ENCODE measurements around the gene KCNJ9. TPM values are rescaled to one million over a fixed set of nuclear protein-coding genes. Genes with fewer than 3 reads are reported as not detected.

KCNJ9 gene
- total RNA-seq, 1 donor from 2014 or later = 0.19 TPM

GRCh38 chr1:160074865-160075264, 6.5 kb upstream of the KCNJ9 start:
- Mint-ChIP-seq H3K4me1 (peaks cover 8% of the 10 kb centered on the region), H3K36me3 (ENCODE audit: low read depth) (no peaks in the 10 kb centered on the region), H3K4me3 (no peak overlapping the region), H3K27me3 (ENCODE audit: low read depth) (peaks cover 80% of the 10 kb centered on the region), H3K9me3 (no peaks in the 10 kb centered on the region), H3K27ac (ENCODE audit: unreplicated experiment) (no peak overlapping the region)
- TF ChIP-seq, protein P1, sequence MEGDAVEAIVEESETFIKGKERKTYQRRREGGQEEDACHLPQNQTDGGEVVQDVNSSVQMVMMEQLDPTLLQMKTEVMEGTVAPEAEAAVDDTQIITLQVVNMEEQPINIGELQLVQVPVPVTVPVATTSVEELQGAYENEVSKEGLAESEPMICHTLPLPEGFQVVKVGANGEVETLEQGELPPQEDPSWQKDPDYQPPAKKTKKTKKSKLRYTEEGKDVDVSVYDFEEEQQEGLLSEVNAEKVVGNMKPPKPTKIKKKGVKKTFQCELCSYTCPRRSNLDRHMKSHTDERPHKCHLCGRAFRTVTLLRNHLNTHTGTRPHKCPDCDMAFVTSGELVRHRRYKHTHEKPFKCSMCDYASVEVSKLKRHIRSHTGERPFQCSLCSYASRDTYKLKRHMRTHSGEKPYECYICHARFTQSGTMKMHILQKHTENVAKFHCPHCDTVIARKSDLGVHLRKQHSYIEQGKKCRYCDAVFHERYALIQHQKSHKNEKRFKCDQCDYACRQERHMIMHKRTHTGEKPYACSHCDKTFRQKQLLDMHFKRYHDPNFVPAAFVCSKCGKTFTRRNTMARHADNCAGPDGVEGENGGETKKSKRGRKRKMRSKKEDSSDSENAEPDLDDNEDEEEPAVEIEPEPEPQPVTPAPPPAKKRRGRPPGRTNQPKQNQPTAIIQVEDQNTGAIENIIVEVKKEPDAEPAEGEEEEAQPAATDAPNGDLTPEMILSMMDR (conservative IDR thresholded peaks at IDR 0.05) = no peak
- no peak for DNase-seq (ENCODE audit: low read depth, low spot score)

DNA sequence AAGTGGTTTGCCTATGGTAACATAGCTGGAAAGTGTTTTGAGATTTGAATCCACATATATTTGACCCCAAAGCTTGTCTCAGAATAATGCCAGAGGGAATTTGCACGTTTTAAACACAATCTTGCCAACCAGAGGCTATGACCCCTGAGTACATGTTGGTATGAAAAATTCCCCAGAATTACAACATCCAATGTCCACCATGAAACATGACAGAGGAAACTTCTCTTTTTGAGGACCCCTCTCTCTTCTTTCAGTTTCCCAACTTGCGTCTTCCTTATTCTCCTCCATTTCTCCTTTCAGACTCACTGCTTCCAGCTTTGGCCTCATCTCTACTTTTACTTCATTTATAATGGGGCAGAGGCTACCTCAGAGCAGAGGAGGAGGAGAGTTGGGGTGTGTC, 5.5 kb upstream of the KCNJ9 start:
- H3K36me3 Mint-ChIP-seq (ENCODE audit: low read depth) = no peaks in the 10 kb centered on the region
- no peak overlapping the region for H3K4me3 Mint-ChIP-seq
- no peaks in the 10 kb centered on the region for H3K9me3 Mint-ChIP-seq
- H3K4me1 Mint-ChIP-seq = no peaks in the 10 kb centered on the region
- H3K27me3 Mint-ChIP-seq (ENCODE audit: low read depth) = peaks cover 82% of the 10 kb centered on the region
- DNase-seq (ENCODE audit: low read depth, low spot score) = no peak
- TF ChIP-seq, protein P1 (conservative IDR thresholded peaks at IDR 0.05) = no peak
- no peak overlapping the region for H3K27ac Mint-ChIP-seq (ENCODE audit: unreplicated experiment)

- Mint-ChIP-seq H3K36me3 (ENCODE audit: low read depth) (no peaks in the 10 kb centered on the region), H3K4me3 (no peak overlapping the region), H3K9me3 (no peaks in the 10 kb centered on the region), H3K4me1 (peaks cover 5% of the 10 kb centered on the region), H3K27me3 (ENCODE audit: low read depth) (peaks cover 84% of the 10 kb centered on the region), H3K27ac (ENCODE audit: unreplicated experiment) (no peak overlapping the region)
- no peak for DNase-seq (ENCODE audit: low read depth, low spot score)
- TF ChIP-seq, protein P1 (conservative IDR thresholded peaks at IDR 0.05) = no peak
These were observed 5.0 kb upstream of the KCNJ9 start for GRCh38 chr1:160076295-160076694.

GRCh38 chr1:160077486-160077885, 3.9 kb upstream of the KCNJ9 start:
- DNase-seq (ENCODE audit: low read depth, low spot score) = no peak
- Mint-ChIP-seq H3K27me3 (ENCODE audit: low read depth) (peaks cover 86% of the 10 kb centered on the region), H3K4me1 (peaks cover 6% of the 10 kb centered on the region), H3K36me3 (ENCODE audit: low read depth) (no peaks in the 10 kb centered on the region), H3K9me3 (no peaks in the 10 kb centered on the region), H3K4me3 (no peak overlapping the region), H3K27ac (ENCODE audit: unreplicated experiment) (no peak overlapping the region)
- TF ChIP-seq, protein P1 (conservative IDR thresholded peaks at IDR 0.05) = no peak

DNA sequence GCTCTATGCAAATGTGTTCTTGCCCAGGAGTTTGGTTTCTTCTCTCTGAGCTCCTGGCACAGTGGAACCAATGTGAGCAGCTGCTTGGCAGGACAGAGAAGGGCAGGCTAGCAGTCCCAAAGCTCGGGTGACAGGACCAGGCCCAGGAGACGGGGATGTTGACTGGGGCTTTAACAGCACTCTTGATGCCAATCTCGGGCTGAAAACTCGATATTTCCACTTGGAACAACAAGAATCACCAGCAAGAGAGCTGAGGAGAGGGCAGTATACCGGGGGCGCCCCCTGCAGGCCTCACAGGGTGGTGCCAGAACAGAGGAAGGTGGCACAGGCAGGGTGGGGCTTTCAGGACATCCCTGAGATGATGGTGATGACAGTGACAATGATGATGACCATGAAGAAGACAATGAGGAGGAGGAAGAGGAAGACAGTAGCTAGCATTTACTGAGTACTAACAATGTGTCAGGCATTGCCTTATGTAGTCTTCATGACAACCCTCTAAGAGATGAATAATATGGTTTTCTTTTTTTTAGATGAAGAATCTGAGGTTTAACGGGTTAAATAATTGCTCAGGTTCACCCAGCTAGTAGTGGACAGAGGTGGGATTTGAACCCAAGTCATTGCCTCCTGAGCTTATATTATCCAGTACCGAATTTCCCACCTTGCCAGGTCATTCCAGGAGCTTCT, 2.7 kb upstream of the KCNJ9 start:
- H3K36me3 Mint-ChIP-seq (ENCODE audit: low read depth) = no peaks in the 10 kb centered on the region
- no peak for DNase-seq (ENCODE audit: low read depth, low spot score)
- peaks cover 87% of the 10 kb centered on the region for H3K27me3 Mint-ChIP-seq (ENCODE audit: low read depth)
- H3K4me1 Mint-ChIP-seq = peaks cover 6% of the 10 kb centered on the region
- H3K4me3 Mint-ChIP-seq = no peak overlapping the region
- no peak overlapping the region for H3K27ac Mint-ChIP-seq (ENCODE audit: unreplicated experiment)
- no peaks in the 10 kb centered on the region for H3K9me3 Mint-ChIP-seq
- TF ChIP-seq, protein P1 (conservative IDR thresholded peaks at IDR 0.05) = peak; percentile 76

All from neural crest cell (in vitro differentiated cells).